NB4 (cell line): ENCODE results near the gene PPP6R1.

Source experiments
- MYC ChIP-seq: IDR thresholded peaks from 2 replicates; pipeline ENCODE4 v1.6.1; 2011; ENCODE audit warnings: low read depth, low read length
- POLR2A ChIP-seq: IDR thresholded peaks from 2 replicates; pipeline ENCODE4 v1.6.1; 2011; ENCODE audit warnings: mild to moderate bottlenecking; ENCODE audit not compliant: insufficient read length; ENCODE audit errors: extremely low read depth
- TF ChIP-seq, protein P1 (sequence below): IDR thresholded peaks from one replicate; pipeline ENCODE4 v1.5.1; 2012; ENCODE audit warnings: low read depth, low read length
- TF ChIP-seq, protein P2 (sequence below): IDR thresholded peaks from 2 replicates; pipeline ENCODE4 v1.6.1; 2011; ENCODE audit warnings: low read depth, low read length

DNA sequence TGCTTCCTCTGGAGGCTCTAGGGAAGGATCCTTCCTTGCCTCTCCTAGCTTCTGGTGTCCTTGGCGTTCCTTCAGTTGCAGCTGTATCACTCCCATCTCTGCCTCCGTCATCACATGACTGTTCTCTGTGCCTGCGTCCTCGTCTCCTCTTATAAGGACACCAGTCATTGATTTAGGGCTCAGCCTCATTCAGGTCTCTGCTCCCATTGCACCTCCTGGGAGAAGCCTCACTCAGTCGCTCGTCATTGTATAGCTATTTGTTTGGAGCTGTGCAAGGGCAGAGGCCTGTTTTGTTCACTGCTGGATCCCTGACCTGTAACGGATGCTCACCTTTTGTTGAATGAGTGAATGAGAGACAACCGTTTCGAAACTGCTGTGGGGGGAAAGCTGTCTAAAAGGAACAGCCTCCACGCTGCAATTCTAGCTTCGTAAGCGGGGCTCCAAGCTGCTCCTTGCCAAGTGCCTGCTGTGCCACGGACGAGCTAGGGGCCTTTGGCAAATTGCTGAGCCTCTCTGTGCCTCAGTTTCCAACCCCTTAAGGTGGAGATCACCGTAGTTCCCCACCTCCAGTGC is 42.2 kb upstream of the PPP6R1 start:
- TF ChIP-seq, protein P1, sequence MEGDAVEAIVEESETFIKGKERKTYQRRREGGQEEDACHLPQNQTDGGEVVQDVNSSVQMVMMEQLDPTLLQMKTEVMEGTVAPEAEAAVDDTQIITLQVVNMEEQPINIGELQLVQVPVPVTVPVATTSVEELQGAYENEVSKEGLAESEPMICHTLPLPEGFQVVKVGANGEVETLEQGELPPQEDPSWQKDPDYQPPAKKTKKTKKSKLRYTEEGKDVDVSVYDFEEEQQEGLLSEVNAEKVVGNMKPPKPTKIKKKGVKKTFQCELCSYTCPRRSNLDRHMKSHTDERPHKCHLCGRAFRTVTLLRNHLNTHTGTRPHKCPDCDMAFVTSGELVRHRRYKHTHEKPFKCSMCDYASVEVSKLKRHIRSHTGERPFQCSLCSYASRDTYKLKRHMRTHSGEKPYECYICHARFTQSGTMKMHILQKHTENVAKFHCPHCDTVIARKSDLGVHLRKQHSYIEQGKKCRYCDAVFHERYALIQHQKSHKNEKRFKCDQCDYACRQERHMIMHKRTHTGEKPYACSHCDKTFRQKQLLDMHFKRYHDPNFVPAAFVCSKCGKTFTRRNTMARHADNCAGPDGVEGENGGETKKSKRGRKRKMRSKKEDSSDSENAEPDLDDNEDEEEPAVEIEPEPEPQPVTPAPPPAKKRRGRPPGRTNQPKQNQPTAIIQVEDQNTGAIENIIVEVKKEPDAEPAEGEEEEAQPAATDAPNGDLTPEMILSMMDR = no peak
- TF ChIP-seq, protein P2, sequence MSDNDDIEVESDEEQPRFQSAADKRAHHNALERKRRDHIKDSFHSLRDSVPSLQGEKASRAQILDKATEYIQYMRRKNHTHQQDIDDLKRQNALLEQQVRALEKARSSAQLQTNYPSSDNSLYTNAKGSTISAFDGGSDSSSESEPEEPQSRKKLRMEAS = no peak
- TF ChIP-seq POLR2A (no peak), MYC (no peak)
